HepG2 (cell line): ENCODE data around the gene LMNA. TPM values are rescaled to one million over a fixed set of nuclear protein-coding genes. Genes with fewer than 3 reads are reported as not detected.
A peak's percentile ranks its signal among the peaks of the same experiment; 100 is the strongest.

Source experiments
- ATAC-seq: fragments of 200-7000 bp; cut with Tn5 transposase; 3 replicates; pipeline ENCODE4 v1.9.1; 2020; ENCODE audit warnings: mild to moderate bottlenecking, moderate library complexity
- BruUV-seq: library from RNA; stranded (reverse); fragments of 400-500 nt; replicated peaks from 2 replicates; lab custom pipeline; 2021; lab: Mats Ljungman, UMichigan
- CTCF ChIA-PET: fragments of 300-600 bp; formaldehyde crosslinking; extraction: SDS; loops from one replicate; lab custom pipeline; 2021; ENCODE audit warnings: low total read pairs, inconsistent platforms, low intra/inter-chr PET ratio; lab: Yijun Ruan, JAX
- POLR2A ChIA-PET: fragments of 350-600 bp; sonication (Branson Sonifier 250); formaldehyde crosslinking; loops from one replicate; lab custom pipeline; 2020; ENCODE audit warnings: antibody characterized with exemption, inconsistent platforms; lab: Yijun Ruan, JAX
- DNase-seq: peaks from one replicate; pipeline ENCODE4 v3.0.0-alpha.2; 2015; ENCODE audit warnings: low spot score
- FAIRE-seq: peaks from 3 replicates; lab custom pipeline; 2011; peaks lifted over from hg19 to GRCh38; lab: Jason Lieb, UNC
- H2AFZ ChIP-seq: one replicate; pipeline ENCODE4 v1.6.1; 2011; ENCODE audit warnings: low read length, inconsistent platforms
- H3K27ac ChIP-seq: fragments of 300-600 bp; 3 replicates; pipeline ENCODE4 v1.8.0; 2011; ENCODE audit warnings: mixed run types, mild to moderate bottlenecking, mixed read lengths, low read length, inconsistent platforms; ENCODE audit not compliant: insufficient read depth; ENCODE audit errors: extremely low read length
- H3K27me3 ChIP-seq, 2 experiments: fragments of 200-600 bp in 1 of 2; 2 replicates in 1 of 2; 3 replicates in 1 of 2; pipeline versions ENCODE4 v1.6.0 to v1.8.0; 2011; ENCODE audit warnings: low read length in 2 of 2, mild to moderate bottlenecking in 2 of 2, moderate library complexity in 2 of 2, inconsistent platforms in 1 of 2; ENCODE audit not compliant: insufficient read depth in 2 of 2, control insufficient read depth in 1 of 2
- H3K36me3 ChIP-seq, 2 experiments: fragments of 200-600 bp in 1 of 2; replicated peaks in 1 of 2; 2 replicates in 1 of 2; 3 replicates in 1 of 2; pipeline versions ENCODE4 v1.5.1 to v1.8.0; 2011; ENCODE audit warnings: low read length in 2 of 2, inconsistent platforms in 1 of 2; ENCODE audit not compliant: insufficient read depth in 2 of 2, control insufficient read depth in 1 of 2
- H3K4me1 ChIP-seq: 2 replicates; pipeline ENCODE4 v1.5.1; 2012; ENCODE audit warnings: low read length, inconsistent platforms; ENCODE audit not compliant: insufficient read depth
- H3K4me2 ChIP-seq: 2 replicates; pipeline ENCODE4 v1.6.0; 2011; ENCODE audit warnings: low read depth, low read length, inconsistent platforms
- H3K4me3 ChIP-seq, 3 experiments: fragments of 200-600 bp in 1 of 3; sonication (generic), shearing (Covaris generic) in 1 of 3; replicated peaks in 1 of 3; 2 replicates each; pipeline ENCODE4 v1.5.1; 2011 to 2016; ENCODE audit warnings: low read length in 3 of 3, inconsistent platforms in 2 of 3, low read depth in 2 of 3, mild to moderate bottlenecking in 2 of 3, control low read depth in 1 of 3, mixed read lengths in 1 of 3; ENCODE audit not compliant: insufficient read depth in 1 of 3
- H3K79me2 ChIP-seq: one replicate; pipeline ENCODE4 v1.6.1; 2011; ENCODE audit warnings: low read length, inconsistent platforms; ENCODE audit not compliant: insufficient read depth
- H3K9ac ChIP-seq: 2 replicates; pipeline ENCODE4 v1.6.0; 2011; ENCODE audit warnings: mild to moderate bottlenecking, low read depth, low read length, inconsistent platforms; ENCODE audit not compliant: insufficient read depth
- H3K9me3 ChIP-seq: 2 replicates; pipeline ENCODE4 v1.5.1; 2012; ENCODE audit warnings: mild to moderate bottlenecking, low read length
- H4K20me1 ChIP-seq: 2 replicates; pipeline ENCODE4 v1.6.0; 2011; ENCODE audit warnings: inconsistent platforms, mild to moderate bottlenecking, low read length, moderate library complexity; ENCODE audit not compliant: insufficient read depth
- ATF6 ChIP-seq: sonication (generic); formaldehyde crosslinking; conservative IDR thresholded peaks from 2 replicates; pipeline ENCODE4 v1.4.0; 2020; ENCODE audit warnings: missing genetic modification reagents
- CBX1 ChIP-seq: IDR thresholded peaks from one replicate; pipeline ENCODE4 v1.6.1; 2016; ENCODE audit warnings: antibody characterized with exemption, low read depth
- CBX2 ChIP-seq, 2 experiments: fragments of 200-600 bp in 1 of 2; sonication (generic); formaldehyde crosslinking in 1 of 2; IDR thresholded peaks; 2 replicates each; pipeline versions ENCODE4 v1.7.0 to v1.8.1; 2018 to 2022; ENCODE audit warnings: low read depth in 2 of 2, low read length in 1 of 2, mild to moderate bottlenecking in 1 of 2, missing genetic modification reagents in 1 of 2
- HNRNPL ChIP-seq: fragments of 200-400 bp; formaldehyde crosslinking; IDR thresholded peaks from 2 replicates; pipeline ENCODE4 v1.6.1; 2017; ENCODE audit warnings: mild to moderate bottlenecking, low read depth, low read length
- KAT2B ChIP-seq: fragments of 150-350 bp; IDR thresholded peaks from 2 replicates; pipeline ENCODE4 v1.6.1; 2014; ENCODE audit warnings: low read depth, low read length, borderline replicate concordance
- KDM4B ChIP-seq: sonication (generic); formaldehyde crosslinking; IDR thresholded peaks from 2 replicates; pipeline ENCODE4 v1.4.0; 2020; ENCODE audit warnings: missing genetic modification reagents
- MLLT10 ChIP-seq: sonication (generic); formaldehyde crosslinking; IDR thresholded peaks from 2 replicates; pipeline ENCODE4 v1.4.0; 2020; ENCODE audit warnings: missing genetic modification reagents
- ZBTB8A ChIP-seq: sonication (generic); formaldehyde crosslinking; IDR thresholded peaks from 2 replicates; pipeline ENCODE4 v1.4.0; 2020; ENCODE audit warnings: mild to moderate bottlenecking, low read depth, missing genetic modification reagents, borderline replicate concordance
- ZKSCAN8 ChIP-seq: IDR thresholded peaks from 2 replicates; pipeline ENCODE4 v1.6.1; 2016; ENCODE audit warnings: borderline replicate concordance, missing genetic modification reagents, missing compliant biosample characterization
- ZNF251 ChIP-seq: sonication (generic); formaldehyde crosslinking; IDR thresholded peaks from 2 replicates; pipeline ENCODE4 v1.9.0; 2021; ENCODE audit warnings: mild to moderate bottlenecking, missing genetic modification reagents
- ZNF292 ChIP-seq: sonication (generic); formaldehyde crosslinking; IDR thresholded peaks from 2 replicates; pipeline ENCODE4 v1.8.1; 2022; ENCODE audit warnings: mild to moderate bottlenecking, low read depth, missing genetic modification reagents, borderline replicate concordance
- ZNF430 ChIP-seq: sonication (generic); formaldehyde crosslinking; IDR thresholded peaks from 2 replicates; pipeline ENCODE4 v1.9.0; 2021; ENCODE audit warnings: mild to moderate bottlenecking, missing genetic modification reagents
- ZNF607 ChIP-seq: sonication (generic); formaldehyde crosslinking; IDR thresholded peaks from 2 replicates; pipeline ENCODE4 v1.5.1; 2020; ENCODE audit warnings: missing genetic modification reagents, mild to moderate bottlenecking, borderline replicate concordance
- ZNF710 ChIP-seq: sonication (generic); formaldehyde crosslinking; IDR thresholded peaks from 2 replicates; pipeline ENCODE4 v1.5.0; 2020; ENCODE audit warnings: mild to moderate bottlenecking, missing genetic modification reagents, borderline replicate concordance
- ZNF790 ChIP-seq: sonication (generic); formaldehyde crosslinking; IDR thresholded peaks from 2 replicates; pipeline ENCODE4 v1.8.0; 2022; ENCODE audit warnings: missing genetic modification reagents, mild to moderate bottlenecking, borderline replicate concordance
- ZSCAN29 ChIP-seq: sonication (generic); formaldehyde crosslinking; conservative IDR thresholded peaks from 2 replicates; pipeline ENCODE4 v1.4.0; 2020; ENCODE audit warnings: mild to moderate bottlenecking, missing genetic modification reagents
- ZZZ3 ChIP-seq: sonication (generic); formaldehyde crosslinking; IDR thresholded peaks from 2 replicates; pipeline ENCODE4 v1.4.0; 2020; ENCODE audit warnings: missing genetic modification reagents, mild to moderate bottlenecking, borderline replicate concordance
- WGBS: methylation state at CpG from one replicate; pipeline ENCODE4 v1.1.6; 2017; ENCODE audit warnings: low lambda C conversion rate; 5-methylcytosine and 5-hydroxymethylcytosine counted together
- in situ Hi-C: cut with HindIII; loops from 2 replicates; pipeline ENCODE4 v1.10.0; 2017; ENCODE audit warnings: low pct_unique_long_range_greater_than_20kb; ENCODE audit not compliant: extremely low pct_ligation_motif_present
- intact Hi-C: fragments of 100-400 bp; cut with micrococcal nuclease; formaldehyde crosslinking; loops from one replicate; pipeline ENCODE4 v1.10.0; 2022; ENCODE audit not compliant: unreplicated experiment
- polyA plus RNA-seq, 8 experiments: library from polyadenylated mRNA; depleted of rRNA in 3 of 8; stranded (reverse) in 7 of 8; unstranded in 1 of 8; fragments of >200 nt; fragmentation: Illumina TruSeq in 4 of 8; extraction: Trizol in 4 of 8; gene quantifications; 2 replicates each; pipeline versions ENCODE4 v1.2.1 to v1.2.3, GENCODE V29; 2011 to 2016; ENCODE audit warnings: low read depth in 4 of 8, missing spikeins in 1 of 8, mixed read lengths in 1 of 8; ENCODE audit not compliant: insufficient read depth in 1 of 8
- total RNA-seq, 5 experiments: library from RNA; depleted of rRNA; stranded (reverse); fragments of >200 nt; fragmentation: Illumina TruSeq; extraction: Trizol; gene quantifications; 2 replicates each; pipeline ENCODE4 v1.2.3, GENCODE V29; 2016; ENCODE audit warnings: low read depth in 1 of 5

The LMNA gene
- total and polyA plus RNA-seq, 2 of the 13 experiments (the other 11 are each of a cell fraction or from before 2014, with no cell fraction given), result 107 to 225 TPM

GRCh38 chr1:156126630-156127534, 12.4 kb downstream of the LMNA start (continued):
- TF ChIP-seq ATF6 (CRISPR knock-in tag) (no peak), ZNF251 (no peak), HNRNPL (peak; percentile 67; the same call in 1 of the 2 replicates), KAT2B (no peak), ZNF430 (no peak), ZBTB8A (no peak), ZZZ3 (CRISPR knock-in tag) (no peak), ZSCAN29 (no peak), CBX1 (no peak), MLLT10 (CRISPR knock-in tag) (no peak), KDM4B (CRISPR knock-in tag) (no peak), ZNF607 (no peak)

GRCh38 chr1:156128308-156128653, 13.8 kb downstream of the LMNA start:
- peaks cover 75% of the 10 kb centered on the region for H3K4me1 ChIP-seq
- H3K4me2 ChIP-seq, result no peak overlapping the region; the same call in 1 of the 2 replicates
- no TSS peak for BruUV-seq
- peak overlapping the region; percentile 93 for H3K27ac ChIP-seq
- ATAC-seq (no peak), DNase-seq (no peak), FAIRE-seq (no peak)
- H4K20me1 ChIP-seq, result peaks cover 6% of the 10 kb centered on the region; the same call in 1 of the 2 replicates
- peak overlapping the region; percentile 71 for H3K9ac ChIP-seq
- peaks cover 68% of the 10 kb centered on the region for H3K79me2 ChIP-seq
- in situ Hi-C loops, result no loop called here
- no peak overlapping the region for H3K4me3 ChIP-seq
- ChIA-PET CTCF (interaction anchor here (4.5 kb wide), 1 partner anchor 33 kb away, joined by 92 read pairs; no protein-coding TSS in a partner anchor), POLR2A (interaction anchor here (2.6 to 6.0 kb wide), 5 partner anchors 9 to 85 kb away, joined by 11 to 113 read pairs (median 90); partner anchors contain the start of genes LMNA and PMF1)
- H3K27me3 ChIP-seq, result no peaks in the 10 kb centered on the region
- WGBS, result 91% methylated on average over 2 of the region's 2 CpGs
- no peak for TF ChIP-seq CBX2 (IDR thresholded peaks at IDR 0.05; ENCODE audit: low read depth, low read length)
- no peak for TF ChIP-seq CBX2 (CRISPR knock-in tag; IDR thresholded peaks at IDR 0.05; ENCODE audit: low read depth)
- TF ChIP-seq ZNF292 (CRISPR knock-in tag), result no peak
- TF ChIP-seq ZNF710, result no peak
- TF ChIP-seq ZNF790, result no peak
- TF ChIP-seq ZKSCAN8 (CRISPR knock-in tag), result no peak
- intact Hi-C loops, result no loop called here
- no peaks in the 10 kb centered on the region for H3K9me3 ChIP-seq
- peaks cover 14 to 34% of the 10 kb centered on the region in 2 experiments for H3K36me3 ChIP-seq
- H2AFZ ChIP-seq, result no peak overlapping the region
